GM10847 (cell line): ENCODE data around the gene MYO18A.

Experiments
- POLR2A ChIP-seq: IDR thresholded peaks from 2 replicates; pipeline ENCODE4 v1.6.1; 2011; ENCODE audit not compliant: insufficient read length; ENCODE audit errors: extremely low read depth

MYO18A gene

DNA sequence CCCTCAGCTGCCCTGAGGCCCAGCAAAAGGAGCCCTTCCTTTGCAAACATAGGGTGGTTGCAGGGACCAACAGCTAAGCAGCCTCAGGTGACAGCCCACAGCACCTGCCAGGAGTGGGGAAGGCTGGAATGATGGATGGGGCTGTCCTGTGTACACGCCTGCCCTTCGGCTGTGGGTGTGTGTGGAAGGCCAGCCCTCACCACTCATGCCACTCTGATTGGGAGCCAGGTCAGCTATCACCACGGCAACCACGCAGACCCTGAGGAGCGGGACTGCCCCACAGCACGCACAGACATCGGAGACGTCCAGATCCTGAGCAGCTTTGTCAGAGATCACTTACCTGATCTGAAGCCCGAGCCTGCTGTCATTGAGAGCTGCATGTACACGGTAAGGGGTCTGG lies 125.4 kb downstream of the MYO18A start:
- no peak for TF ChIP-seq POLR2A

DNA sequence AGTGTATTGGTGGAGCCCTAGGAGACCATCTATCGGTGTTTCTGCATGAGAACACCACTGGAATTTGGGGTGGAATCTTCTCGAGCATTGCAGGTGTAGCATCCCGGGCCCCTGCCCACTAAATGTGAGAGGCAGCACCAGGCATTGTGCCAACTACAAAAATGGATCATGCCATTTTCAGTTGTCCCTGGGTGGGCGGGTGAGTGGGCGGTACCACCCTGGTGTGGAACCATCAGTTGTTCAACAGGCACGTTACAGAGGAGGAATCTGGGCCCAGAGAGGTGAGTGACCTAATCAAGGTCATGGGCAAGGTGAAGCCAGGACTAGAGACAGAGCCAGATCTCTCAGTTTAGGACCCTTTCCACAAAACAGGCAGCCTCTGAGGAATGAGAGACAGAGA lies 128.5 kb downstream of the MYO18A start:
- no peak for TF ChIP-seq POLR2A

DNA sequence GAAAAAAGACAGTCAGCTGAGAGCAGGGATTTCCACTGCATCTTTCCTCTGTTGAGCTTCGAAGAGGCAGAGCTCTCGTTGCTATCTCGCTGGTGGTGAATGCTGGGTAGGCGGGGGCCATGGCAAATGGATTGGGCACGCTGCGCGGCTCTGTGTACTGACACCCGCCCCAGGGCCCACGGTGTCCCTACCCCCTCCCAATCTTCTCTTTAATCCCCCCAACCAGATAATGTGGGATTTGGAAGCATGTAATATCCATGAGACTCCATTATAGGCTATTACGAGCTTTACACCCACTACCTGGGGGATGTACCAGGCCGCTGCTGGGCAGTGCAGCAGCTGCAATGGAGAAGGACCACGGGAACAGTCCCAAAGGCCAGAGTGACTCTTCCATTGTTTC lies 129.0 kb downstream of the MYO18A start:
- no peak for TF ChIP-seq POLR2A

DNA sequence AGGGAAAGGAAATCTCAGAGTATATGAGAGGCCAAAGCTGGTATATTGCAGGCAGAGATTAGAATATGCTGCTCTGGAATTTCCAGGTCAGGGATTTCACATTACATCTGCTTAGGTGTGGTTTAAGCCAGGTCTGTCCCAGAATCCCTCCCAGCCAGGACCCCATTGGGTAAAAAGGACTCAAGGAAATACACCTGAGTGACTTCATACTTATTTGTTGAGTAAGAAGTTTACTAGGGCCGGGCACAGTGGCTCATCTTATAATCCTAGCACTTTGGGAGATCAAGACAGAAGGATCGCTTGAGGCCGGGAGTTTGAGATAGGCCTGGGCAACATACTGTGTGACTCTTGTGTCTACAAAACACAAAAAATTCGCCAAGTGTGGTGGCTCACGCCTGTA lies 130.0 kb downstream of the MYO18A start:
- TF ChIP-seq POLR2A: no peak

DNA sequence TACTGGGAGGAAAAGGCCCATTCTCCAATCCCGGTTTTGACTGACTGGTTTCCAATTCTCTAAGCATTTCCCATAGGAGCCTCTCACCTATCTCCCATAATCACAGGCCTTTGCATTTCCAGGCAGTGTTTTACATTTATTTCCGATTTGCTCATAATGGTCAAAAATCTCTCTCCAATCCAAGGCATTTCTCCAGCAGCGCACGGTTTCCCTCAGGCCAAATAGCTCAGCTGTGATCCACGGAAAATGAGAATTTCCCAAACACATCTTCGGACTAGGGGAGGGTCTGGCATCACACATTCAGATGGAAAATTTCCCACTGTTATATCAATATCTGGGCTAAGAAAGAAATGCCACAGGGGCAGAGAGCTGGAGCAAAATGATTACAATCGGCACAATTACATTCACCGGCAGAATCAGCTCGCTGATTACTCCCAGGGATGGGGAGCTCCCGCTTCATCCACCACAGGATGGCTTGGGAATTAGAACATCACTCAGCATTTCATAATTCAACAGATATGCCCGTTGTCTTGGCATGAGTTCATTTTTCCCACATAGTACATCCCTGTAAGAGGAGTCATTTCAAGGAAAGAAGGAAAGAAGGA lies 130.6 kb downstream of the MYO18A start:
- TF ChIP-seq POLR2A: no peak

DNA sequence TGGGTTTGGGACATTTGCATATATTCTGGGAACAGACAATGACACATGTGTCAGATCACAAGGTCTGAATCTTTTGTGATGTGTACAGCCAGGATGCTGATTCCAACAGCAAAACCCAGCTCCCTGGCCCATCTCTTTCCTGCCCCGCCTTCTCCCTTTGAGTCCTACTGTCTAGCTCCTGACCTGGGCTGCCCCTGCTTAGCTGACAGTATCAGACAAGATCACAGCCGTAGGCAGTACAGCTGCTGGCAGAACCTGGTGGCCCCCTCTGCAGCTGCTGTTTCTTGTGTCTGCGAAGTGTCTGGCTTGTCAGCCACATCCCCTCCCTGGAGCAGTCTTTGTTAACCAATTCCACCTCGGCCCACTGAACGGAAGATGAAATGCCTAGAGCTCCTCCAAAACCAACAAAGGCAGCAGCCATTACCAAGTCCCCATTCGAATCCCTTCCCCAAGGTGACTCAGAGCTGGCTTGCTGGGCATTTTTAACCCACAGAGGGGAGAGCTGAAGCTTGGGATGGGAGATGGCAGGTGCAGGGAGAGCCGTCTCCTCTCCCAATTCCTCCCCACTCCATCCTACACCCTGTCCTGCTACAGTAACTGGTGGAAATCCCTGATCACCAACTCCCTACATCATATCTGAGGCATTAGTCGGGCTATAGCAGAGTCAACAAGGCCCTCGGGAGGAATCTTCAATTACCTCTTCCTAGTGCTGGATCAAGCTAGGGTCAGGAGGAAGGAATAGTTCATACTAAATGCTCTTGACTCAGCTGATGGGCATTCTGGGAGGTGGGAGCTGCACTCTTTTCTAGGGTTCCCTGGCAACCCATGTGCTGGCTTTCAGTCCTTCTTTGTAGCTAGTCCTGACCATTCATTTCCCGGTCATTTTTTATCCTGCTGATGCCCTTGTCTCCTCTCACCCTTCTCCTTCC lies 131.5 kb downstream of the MYO18A start:
- TF ChIP-seq POLR2A: no peak

DNA sequence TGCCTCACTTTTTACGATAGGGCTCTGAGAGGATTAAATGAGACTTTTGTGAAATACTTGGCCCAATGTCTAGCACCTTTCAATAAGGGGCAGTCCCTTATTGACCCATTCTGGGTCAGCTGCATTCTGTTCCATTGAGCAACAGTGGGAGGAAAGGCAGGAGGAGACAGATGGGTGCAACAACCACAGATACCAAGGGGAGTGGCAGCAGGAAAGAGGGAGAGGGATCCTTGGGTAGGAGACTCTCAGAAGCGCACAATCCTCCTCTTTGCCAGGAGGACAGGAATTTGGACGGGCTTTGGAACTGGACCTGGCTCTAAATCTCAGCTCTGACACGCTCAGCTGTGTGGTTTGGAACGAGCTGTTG lies 133.7 kb downstream of the MYO18A start:
- no peak for TF ChIP-seq POLR2A

DNA sequence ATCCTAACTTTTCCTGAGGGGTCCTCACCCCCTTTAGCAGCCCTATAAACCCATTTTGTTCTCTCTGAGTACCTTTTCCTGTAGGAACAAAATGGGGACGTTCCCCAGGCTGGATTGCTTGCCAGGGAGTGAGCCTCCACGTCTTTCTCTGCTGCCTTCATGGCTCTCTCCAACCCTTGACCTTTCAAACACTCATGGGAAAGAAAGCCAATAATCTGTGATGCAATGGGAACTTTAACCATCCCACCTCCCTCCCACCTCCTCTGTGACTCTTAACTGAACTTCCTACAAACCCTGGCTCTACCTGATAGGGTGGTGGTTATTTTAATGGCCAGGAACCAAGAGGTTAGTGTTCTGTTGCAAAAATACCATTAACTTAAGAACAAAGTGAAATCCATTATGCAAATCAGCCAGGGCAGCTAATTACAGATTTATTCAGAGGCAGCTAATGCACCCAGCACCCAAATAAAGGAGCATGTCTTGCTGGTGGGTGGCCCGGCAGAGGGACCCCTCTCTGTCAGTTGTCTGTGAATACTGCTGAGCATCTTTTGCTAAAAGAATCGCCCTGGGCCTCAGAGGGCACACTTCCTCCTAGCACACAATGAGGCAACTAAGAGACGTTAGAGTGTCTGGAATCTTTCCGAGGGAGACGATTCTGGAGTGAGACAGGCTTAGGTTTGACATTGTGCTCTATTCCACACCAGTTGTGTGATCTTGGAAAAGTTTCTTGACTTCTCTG lies 134.3 kb downstream of the MYO18A start:
- TF ChIP-seq POLR2A: no peak

DNA sequence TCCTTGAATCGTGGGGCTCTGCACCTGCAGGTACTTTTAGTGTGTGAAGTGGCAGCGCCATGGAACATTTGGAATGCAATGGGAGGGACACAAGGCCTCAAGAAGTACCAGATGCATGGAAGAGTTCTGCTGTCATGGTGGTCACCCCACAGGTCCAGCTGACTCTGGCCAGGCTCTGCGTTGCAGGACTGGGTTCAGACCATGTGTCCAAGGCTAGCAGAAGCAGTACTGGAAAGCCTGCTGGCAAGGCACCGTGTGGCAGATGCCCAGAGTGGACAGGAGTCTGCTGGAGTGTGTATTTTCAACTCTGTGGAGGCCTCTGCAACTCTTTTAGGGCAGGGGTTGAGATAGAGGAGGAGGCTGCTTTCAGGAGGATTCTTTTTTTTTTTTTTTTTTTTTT lies 135.2 kb downstream of the MYO18A start:
- no peak for TF ChIP-seq POLR2A

DNA sequence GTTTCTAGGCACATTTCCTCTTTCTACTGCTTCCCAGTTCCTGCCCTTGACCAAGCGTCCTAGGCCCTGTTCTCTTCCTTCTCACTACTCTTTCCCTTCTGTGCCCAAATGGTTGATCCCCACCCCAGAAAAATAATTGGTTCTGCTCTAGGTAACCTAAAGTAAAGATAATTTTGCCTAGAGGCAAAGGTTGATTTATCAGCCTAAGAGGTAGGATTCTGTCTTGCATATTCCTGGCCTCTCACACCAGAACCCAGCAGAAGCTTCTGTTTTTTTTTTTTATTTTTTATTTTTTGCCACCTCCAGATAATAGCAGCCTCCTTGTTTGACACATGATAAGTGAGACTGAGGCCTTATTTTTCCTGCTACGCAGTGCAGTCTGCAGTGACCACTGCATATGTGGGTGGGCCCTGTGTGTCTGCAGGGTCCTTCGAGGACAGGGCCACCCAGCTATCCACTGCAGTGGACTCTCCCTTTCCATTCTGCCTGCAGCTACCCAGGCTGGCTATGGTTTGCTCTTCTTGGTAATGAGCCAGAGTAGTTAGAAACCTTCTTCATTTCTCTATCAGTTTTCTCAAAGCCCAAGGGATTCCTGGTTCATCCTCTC lies 136.6 kb downstream of the MYO18A start:
- no peak for TF ChIP-seq POLR2A

DNA sequence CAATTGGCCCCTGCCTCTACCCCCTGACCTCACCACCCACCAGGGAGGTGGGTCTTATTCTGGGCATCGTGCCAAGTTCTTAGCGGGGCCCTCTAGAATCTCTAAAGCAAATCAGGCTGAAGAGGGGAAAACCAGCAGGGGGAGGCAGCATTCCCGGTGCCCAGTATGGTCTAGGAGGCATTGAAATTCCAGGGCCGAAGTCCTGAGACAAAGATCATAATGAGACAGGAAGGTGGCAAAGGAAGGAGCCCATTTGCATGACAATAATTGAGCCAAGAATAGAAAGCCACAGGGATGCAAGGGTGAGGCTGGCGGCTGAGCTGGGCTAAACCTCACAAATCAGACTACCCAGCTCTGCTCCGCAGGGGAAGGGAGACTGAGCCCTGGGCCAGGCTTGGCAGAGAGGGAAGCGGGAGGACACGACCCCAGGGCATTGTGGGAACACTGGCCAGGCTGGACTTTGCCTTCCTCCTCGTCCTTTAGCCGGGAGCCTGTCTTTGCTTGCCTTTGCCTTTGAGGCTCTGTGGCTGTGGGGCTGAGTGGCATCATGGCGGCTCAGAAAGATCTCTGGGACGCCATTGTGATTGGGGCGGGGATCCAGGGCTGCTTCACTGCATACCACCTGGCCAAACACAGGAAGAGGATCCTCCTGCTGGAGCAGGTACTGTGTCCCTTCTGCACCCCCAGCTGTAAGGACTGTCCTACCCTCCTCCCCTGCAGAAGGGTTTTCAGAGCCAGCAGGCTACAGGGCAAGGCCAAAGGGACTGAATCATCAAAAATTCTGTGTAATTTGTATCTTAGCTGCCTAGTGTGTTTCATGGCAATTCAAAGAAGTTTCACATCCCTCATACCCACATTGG lies 137.3 kb downstream of the MYO18A start, which contains the start of gene PIPOX:
Gene PIPOX (plus strand): TSS at position 463 of the 860 bp plus-strand sequence. CDS start 85 bp downstream, at position 548.
- no peak for TF ChIP-seq POLR2A

DNA sequence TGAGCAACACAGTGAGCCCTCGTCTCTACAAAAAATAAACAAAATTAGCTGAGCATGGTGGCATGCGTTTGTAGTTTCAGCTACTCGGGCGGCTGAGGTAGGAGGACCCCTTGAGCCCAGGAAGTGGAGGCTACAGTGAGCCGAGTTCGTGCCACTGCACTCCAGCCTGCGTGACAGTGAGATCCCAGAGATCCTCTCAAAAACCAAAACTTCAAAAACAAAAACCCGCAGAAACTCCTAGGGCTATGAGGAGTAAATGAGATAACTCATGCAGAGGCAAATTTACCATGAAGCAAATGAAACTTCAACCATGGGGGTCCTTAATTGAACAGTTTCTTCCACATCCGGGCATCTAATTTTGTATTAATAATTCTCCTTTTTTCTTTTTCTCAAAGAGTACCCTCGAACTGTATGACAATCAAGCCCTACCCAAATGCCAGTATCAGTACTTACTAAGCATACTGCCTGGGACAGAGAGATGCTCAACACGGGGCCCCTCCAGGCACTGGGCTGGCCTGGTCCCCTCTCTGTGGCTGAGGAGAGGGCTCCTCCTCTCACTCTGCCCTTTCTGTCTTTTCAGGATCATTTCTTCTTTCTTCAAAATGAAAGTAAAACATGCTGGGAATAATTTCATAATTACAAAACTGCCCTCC lies 138.0 kb downstream of the MYO18A start:
- TF ChIP-seq POLR2A: no peak

DNA sequence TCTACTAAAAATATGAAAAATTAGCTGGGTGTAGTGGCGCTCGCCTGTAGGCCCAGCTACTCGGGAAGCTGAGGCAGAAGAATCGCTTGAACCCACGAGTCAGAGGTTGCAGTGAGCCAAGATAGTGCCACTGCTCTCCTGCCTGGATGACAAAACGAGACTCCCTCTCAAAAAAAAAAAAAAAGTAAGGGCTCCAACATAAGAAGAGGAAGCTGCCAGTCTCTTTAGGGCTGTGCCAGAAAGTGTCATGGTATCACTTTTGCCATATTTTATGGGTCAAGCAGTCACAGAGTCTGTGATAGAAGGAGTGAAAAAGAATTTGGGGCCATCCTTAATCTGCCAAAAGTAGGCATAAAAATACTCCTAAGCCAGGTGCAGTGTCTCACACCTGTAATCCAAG lies 138.6 kb downstream of the MYO18A start:
- no peak for TF ChIP-seq POLR2A

DNA sequence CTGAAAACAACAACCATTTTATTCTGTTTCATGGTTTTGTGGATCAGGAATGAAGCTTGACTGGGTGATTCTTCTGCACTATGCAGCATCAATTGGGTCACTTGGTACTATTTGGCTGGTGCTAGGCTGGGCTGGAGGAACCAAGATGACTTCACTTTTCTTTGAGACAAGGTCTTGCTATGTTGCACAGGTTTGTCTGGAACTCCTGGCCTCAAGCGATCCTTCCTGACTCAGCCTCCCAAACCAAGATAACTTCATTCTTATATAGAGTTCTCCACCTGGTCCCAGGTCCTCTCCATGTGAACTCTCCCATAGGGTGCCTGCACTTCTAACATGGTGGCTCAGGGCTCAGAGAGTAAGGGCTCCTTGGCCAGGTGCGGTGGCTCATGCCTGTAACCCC lies 139.1 kb downstream of the MYO18A start:
- no peak for TF ChIP-seq POLR2A
